Myocyte (in vitro differentiated cells): ENCODE data around the gene USP5. TPM values are rescaled to one million over a fixed set of nuclear protein-coding genes. Genes with fewer than 3 reads are reported as not detected.

Experiments
- DNase-seq: peaks from one replicate; pipeline ENCODE4 v3.0.0-alpha.2; 2012; ENCODE audit warnings: low read depth
- total RNA-seq: library from RNA; depleted of rRNA; stranded (reverse); fragments of >200 nt; gene quantifications from 2 replicates; pipeline ENCODE4 v1.2.3, GENCODE V29; 2014

USP5 gene
- total RNA-seq, 1 donor from 2014 or later, result 146 TPM

DNA sequence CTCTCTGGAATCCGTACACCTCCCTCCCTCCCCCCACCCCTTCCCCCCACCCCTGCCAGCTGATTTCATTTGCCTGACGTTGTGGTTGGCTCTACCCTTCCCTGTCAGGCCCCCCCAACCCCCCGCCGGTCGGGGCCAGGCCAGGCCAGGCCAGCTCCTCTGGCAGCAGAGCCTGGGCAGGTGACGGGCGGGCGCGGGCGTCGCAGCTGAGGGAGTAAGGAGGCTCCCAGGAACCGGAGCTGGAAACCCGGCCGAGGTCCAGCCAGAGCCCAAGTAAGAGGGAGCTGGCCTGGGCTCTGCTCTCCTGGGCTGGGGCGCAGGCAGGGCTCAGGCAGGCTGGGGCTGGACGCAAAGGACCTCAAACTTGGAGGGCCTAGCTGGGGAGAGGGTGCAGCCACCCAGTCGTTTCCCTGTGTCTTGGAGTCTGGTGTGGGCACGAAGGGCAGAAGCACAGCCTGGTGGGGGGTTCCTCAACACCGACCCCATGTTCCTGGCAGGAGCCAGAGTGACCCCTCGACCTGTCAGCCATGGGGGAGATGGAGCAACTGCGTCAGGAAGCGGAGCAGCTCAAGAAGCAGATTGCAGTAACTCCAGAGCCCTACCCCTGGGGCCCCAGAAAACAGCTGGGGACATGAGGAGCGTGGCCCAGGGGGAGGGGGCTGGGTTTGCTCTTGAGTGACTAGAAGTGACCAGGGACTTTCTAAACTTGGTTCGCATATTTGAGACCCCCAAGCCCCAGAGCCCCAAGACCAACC is 11.0 kb upstream of the USP5 start, which contains the start of gene GNB3:
TSS of gene GNB3 (plus strand) at position 165 of the 755 bp plus-strand sequence. CDS start at position 528, 363 bp downstream.
- peak; percentile 30 for DNase-seq

DNA sequence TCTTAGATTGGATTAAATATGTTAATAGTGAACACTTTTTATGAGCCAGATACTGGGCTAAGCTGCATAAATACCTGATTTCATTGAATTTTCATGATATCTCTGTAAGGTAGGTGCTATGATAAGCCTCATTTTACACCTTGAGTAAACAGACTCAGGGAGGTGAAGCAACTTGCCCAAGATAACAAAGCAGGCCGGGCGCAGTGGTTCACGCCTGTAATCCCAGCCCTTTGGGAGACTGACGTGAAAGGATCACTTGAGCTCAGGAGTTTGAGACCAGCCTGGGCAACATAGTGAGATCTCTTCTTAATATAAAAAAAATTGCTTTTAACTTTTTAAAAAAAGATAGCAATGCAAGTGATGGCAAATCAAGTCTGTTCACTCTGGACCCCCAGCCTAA is 9.9 kb upstream of the USP5 start:
- DNase-seq, result no peak

DNA sequence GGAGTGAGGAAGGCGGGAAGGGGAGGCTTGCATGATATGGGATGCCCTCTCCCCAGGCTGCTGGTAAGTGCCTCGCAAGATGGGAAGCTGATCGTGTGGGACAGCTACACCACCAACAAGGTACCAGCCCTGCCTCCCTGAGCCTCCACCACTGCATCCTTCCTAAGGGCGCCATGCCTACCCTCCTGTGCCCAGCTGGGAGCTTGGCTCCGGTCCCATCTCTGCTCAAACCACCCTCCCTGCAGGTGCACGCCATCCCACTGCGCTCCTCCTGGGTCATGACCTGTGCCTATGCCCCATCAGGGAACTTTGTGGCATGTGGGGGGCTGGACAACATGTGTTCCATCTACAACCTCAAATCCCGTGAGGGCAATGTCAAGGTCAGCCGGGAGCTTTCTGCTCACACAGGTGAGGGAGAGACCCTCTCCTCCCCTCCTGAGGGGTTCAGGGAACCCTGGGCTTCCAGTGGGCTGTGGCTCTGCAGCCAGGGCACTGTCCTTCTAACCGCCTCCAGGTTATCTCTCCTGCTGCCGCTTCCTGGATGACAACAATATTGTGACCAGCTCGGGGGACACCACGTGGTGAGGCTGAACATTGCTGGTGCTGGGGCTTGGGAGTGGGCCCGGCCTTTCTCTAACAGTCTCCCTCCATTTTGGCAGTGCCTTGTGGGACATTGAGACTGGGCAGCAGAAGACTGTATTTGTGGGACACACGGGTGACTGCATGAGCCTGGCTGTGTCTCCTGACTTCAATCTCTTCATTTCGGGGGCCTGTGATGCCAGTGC is 8.6 kb upstream of the USP5 start:
- no peak for DNase-seq

DNA sequence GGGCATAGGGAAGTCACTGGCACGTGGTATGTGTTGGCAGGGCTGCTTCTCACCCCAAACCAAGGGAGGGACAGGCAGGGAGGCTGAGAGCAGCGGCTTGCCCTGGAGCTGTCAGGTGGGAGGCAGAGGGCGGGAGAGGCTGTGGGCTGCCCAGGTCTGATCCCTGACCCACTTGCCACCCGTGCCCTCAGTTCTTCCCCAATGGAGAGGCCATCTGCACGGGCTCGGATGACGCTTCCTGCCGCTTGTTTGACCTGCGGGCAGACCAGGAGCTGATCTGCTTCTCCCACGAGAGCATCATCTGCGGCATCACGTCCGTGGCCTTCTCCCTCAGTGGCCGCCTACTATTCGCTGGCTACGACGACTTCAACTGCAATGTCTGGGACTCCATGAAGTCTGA is 6.6 kb upstream of the USP5 start:
- DNase-seq, result no peak

DNA sequence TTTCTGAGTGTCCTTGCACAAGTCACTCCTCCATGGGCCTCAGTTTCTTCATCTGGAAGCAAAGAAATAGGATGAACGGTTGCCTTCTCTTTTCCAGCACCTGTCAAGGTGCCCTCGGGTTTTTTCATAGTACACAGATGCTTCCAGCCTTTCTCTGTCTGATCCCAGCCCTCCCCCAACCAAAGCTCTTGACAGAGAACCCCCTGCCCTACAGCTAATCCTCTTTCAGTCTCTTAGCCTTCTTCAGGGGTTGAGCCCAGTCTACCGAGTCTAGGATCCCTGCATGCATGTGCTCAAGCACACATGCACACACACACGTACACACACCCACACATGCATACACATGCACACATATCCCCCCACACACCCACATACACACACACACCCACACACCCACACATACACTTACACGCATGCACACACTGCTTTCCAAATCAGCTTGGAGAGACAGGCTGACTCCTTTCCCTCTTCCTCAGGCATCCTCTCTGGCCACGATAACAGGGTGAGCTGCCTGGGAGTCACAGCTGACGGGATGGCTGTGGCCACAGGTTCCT is 5.6 kb upstream of the USP5 start:
- DNase-seq, result no peak

DNA sequence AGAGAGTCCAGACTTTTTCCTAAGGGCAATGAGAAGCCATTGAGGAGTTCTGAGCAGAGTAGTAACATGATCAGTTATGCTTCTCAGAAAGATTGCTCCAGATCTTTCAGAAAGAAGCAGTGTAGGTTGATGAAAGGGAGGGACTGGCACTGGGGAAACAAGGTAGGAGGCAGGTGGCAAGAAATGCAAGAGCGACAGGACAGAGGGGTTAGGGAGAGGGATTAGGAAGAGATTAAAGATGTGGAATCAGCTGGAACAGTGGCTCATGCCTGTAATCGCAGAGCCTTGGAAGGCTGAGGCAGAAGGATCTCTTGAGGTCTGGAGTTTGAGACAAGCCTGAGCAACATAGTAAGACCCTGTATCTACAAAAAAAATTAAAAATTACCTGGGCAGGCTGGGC is 4.3 kb upstream of the USP5 start:
- no peak for DNase-seq

DNA sequence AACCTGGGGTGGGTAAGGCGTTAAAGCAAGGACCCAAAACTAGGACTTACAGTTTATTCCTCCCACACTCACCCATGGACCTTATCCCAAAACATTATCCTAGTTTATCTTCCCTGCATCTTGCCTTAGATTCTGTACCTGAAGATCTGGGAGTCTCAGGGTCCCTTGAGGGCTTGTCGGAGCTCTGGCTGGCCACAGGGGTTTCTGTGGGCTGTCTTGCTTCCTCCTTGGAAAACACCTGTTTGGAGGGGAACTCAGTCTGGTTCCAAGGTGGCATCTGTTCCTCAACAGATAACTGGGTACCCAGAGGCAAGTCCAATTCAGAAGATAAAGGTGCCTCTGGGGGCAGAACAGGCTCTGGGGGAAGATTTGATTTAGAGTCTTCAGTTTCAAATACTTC is 2.5 kb upstream of the USP5 start:
- DNase-seq, result no peak

DNA sequence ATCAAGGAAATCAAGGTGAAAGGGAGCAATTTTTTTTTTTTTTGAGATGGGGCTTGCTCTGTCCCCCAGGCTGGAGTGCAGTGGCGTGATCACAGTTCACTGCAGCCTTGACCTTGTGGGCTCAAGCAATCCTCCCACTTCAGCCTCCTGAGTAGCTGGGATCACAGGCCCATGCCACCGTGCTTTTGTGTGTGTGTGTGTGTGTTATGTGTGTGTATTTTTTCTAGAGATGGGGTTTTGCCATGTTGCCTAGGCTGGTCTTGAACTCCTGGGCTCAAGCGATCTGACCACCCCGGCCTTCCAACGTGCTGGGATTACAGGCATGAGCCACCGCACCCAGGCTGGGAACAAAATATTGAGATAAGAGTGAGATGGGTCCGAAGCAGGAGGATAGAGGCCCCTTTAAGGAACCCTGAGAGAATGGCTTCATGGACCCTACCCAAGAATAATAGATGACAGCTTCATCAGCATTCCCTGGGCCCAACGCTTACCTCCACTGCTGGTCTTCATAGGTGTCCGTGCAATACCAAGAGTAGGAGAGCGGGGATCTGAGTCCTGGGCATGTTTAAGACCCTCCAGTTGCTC is 1.9 kb upstream of the USP5 start:
- DNase-seq, result no peak

DNA sequence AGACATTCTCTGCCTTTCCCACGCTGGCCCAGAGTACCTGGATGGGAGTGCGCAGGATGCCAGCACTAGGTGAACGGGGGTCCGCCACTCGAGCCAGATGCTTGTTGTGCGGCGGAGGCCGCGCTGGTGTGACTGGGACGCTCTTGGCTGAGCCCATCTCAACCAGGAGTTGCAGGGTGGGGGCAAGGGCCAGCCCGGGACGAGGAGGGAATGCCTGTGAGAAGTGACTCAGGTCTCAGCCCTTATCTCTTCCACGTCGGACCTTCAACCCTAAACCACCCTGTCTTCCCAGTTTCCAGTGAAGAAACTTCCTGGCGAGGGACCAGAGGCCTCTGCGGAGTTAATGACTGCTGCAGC is 1.2 kb upstream of the USP5 start:
- DNase-seq, result no peak

DNA sequence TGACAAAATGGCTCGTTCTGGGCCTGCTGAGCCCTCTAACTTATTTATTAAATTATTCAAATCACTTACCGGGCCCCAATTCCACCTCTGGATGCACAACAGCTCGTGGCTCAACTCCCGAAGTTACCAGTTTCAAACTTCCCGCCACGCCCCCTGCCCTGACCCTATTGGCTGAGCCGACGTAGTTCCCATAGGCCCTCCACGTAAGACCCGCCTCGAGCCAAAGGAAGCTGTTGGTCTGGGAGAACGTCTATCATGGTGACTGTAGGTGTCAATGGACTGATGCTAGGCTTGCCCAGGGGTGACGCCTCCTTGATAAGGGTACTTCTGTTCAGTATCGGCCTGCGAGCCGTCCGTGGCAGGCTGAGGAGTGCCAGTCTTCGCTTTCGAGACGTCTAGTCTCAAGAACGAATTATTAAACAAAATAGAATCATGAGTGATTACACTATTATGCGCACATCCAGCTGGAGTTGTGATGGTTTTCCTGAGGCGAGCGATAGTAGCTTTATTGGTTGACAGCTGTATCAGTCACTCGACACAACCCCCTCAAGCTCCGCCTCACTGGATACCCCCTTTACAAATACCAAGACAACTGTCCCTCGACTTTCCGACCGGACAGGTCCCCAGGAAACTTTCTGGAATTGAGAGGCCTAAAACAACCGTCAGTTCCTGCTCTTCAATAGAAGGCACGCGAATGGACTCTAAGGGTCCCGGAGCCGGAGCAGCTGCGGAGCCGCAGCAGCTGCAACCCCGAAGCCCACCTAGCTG is 613 bp upstream of the USP5 start, which contains the start of gene CDCA3:
TSS of gene CDCA3 (minus strand) at position 134 of the 768 bp plus-strand sequence. CDS start 334 bp downstream, outside the sequence.
- peak; percentile 99 for DNase-seq

DNA sequence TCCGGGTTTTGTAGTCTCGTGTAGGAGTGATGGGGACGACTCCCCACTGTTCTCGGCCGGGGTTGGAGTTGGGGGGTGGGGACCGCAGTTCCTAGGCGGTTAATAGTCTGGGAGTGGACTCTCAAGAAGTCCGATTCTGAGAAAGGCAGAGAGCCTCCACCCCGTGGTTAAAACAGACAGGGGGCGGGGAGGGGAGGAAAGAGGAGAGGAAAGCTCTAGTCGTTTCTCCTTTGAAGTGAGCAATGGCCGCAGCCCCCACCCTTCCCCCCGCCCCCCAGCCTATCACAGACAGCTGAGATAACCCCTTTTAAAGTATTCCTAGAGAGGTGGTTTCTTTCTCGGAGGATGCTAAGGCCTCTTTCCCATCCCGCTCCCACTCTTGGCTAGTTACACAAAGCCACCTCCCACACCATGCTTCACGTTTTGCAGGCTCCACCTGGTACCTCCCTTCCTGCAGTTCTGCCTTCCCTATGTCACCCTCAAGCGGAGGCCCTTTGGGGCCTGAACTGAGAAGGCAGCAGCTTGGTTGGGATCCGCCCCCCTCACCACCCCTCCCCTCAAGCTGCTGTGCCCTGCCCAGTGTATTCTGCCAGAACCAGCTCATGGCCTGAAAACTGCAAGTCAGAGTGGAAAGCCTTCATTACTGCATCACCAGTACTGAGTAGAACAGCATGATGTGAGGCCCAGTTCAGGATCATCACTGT is 853 bp downstream of the USP5 start:
- DNase-seq, result peak; percentile 66

DNA sequence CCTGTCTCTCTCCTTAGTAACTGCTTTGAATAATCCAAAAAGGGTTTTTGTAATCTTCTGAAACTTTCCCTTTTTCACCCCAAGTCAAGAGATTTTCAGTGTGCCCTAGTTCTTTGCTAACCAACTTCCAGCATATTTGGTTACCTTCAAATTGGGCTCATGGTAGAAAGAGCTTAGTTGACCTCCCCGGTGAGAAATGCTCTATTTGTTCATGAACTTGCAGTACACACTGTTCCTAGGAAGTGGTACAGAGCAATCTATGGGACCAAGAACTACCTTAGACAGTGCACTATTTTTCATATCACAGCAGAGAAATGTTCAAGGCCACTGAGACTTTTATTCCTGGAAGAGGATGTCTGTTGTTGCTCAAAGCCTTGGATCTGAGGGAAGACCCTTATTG is 1.7 kb downstream of the USP5 start:
- DNase-seq, result no peak

DNA sequence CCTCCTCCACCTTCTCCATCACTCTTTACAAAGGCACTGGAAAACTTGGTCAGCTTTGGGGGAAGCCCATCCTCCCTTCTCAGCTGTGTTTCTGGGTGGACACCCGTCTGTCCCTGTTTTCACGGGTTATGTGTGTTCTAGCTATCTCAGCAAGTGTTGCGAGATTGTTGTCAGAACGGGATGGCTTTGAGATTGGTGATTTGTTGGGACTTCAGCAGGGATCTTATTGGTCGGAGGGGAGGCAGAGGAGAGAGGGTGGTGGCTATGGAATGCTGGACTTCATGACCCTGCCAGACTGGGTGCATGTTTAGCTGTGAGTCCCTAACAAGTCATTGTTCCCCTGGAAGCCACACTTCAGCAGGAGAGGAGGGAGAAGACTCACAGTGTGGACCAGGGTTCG is 2.1 kb downstream of the USP5 start:
- DNase-seq, result no peak

DNA sequence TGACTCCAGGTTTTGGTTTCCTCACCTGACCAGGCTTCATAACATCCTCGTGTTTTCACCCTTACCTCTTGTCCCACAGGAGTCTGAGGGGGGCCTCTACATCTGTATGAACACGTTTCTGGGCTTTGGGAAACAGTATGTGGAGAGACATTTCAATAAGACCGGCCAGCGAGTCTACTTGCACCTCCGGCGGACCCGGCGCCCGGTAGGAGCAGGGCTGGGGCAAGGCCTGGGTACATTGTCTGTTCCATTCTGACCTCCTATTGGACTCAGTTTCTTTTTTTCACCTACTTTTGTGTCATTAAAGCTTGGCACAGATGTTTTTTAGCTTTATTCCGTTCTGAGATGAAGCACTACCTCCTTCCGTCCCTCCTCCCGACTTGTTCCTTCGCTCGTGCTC is 3.4 kb downstream of the USP5 start:
- no peak for DNase-seq

DNA sequence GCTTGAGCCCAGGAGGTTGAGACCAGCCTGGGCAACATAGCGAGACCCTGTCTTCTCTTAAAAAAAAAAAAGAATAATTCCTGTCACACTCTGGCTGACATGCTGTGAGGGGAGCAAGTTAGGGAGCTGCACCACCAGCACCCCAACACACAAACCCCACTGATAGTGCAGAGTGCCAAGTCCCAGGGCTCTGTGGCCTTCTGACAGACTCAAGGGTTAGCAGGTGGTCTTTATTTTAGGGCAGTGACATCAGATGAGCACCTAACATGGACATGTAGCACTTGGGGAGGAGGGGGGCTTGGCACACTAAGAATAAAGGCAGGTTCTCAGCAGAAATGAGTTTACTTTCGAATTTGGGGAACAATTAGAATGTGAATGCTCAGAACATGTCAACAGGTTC is 6.8 kb downstream of the USP5 start:
- DNase-seq, result peak; percentile 84

DNA sequence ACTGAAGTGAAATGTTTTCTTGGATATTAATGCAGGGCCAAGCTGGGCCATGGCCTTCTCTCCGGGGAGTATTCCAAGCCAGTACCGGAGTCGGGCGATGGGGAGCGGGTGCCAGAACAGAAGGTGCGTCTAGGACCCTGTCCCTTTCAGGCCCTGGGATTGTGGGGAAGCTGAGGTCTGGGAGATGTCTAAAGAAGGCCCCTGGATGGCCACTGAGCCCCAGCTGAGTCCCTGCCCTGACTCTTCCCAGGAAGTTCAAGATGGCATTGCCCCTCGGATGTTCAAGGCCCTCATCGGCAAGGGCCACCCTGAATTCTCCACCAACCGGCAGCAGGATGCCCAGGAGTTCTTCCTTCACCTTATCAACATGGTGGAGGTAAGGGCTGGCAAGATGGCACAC is 8.2 kb downstream of the USP5 start:
- DNase-seq, result no peak

DNA sequence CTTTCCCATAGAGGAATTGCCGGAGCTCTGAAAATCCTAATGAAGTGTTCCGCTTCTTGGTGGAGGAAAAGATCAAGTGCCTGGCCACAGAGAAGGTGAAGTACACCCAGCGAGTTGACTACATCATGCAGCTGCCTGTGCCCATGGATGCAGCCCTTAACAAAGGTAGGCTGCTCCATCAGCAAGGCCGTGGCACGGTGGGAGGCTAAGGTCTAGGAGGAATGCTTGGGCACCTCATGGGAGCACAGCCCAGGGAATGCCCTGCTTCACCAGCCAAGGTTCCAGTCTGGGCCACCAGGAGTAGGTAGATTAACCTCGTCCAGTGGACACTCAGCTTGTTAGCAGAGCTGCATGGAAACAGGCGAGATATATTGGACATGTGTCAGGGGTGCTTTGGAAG is 9.0 kb downstream of the USP5 start:
- no peak for DNase-seq

DNA sequence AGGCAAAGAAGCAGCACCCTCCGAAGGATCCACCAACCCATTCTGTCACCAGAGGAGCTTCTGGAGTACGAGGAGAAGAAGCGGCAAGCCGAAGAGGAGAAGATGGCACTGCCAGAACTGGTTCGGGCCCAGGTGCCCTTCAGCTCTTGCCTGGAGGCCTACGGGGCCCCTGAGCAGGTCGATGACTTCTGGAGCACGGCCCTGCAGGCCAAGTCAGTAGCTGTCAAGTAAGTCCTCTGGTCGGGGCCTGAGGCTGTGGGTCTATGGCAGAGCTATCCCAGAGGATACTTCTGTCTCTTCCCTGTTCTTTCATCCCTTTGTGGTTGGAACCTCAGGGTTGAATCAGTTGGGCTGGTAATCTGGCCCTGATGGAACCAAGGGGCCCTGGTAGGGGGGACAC is 9.4 kb downstream of the USP5 start:
- no peak for DNase-seq

DNA sequence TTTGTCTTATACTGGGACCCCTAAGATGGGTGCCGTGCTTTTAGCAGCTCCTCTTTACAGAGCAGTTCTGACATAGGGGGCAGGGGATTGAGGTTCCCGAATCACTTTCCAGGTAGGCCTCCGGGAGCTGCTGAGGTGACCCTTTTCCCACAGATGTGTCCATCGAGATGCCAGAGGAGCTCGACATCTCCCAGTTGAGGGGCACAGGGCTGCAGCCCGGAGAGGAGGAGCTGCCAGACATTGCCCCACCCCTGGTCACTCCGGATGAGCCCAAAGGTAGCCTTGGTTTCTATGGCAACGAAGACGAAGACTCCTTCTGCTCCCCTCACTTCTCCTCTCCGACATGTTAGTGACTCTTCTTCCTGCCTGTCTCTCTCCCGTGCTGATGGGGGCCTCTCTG is 11.1 kb downstream of the USP5 start:
- DNase-seq, result no peak

DNA sequence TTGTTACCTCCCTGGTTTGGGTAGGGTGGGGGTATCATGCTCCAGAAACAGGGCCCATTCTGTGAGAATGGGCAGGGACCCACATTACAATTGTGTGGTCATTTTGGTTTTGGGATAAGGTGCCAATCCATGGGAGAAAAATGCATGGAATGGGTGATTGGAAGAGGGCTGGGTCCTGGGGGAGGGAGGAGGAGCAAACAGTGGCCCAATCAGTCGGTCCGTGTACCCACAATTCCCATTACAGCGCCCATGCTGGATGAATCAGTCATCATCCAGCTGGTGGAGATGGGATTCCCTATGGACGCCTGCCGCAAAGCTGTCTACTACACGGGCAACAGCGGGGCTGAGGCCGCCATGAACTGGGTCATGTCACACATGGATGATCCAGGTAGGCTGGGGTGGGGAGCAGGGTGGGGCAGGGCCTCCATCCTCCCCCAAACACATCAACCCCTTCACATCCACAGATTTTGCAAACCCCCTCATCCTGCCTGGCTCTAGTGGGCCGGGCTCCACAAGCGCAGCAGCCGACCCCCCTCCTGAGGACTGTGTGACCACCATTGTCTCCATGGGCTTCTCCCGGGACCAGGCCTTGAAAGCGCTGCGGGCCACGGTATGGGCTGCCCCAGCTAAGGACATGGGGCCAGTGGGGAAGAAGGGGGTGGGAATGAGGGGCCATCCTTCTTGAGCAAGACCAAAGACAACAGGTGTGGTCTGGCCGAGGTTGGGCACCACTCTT is 11.8 kb downstream of the USP5 start:
- DNase-seq, result no peak
